ENCODE measurements around the gene CDH23.

The CDH23 gene

DNA sequence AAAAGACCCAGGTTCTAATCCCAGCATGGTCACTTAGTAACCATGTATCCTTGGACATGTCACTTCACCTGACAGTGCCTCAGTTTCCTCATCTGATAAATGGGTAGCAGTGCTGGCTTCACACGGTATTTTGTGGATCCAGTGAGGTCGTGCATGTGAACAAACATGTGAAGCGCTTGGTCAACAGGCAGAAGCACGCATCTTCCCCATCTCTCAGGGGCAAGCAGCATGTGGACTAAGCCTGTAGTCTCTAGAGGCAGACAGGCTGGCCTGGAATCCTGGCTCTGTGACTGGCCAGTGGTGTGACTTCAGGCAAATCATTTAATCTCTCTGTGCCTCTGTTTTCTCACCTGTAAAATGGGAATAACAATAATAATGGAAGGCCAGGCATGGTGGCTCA is 207.0 kb downstream of the CDH23 start:
- H3K4me3 ChIP-seq (ENCODE audit: low read depth, low read length) = no peak overlapping the region
- TF ChIP-seq, protein P1, sequence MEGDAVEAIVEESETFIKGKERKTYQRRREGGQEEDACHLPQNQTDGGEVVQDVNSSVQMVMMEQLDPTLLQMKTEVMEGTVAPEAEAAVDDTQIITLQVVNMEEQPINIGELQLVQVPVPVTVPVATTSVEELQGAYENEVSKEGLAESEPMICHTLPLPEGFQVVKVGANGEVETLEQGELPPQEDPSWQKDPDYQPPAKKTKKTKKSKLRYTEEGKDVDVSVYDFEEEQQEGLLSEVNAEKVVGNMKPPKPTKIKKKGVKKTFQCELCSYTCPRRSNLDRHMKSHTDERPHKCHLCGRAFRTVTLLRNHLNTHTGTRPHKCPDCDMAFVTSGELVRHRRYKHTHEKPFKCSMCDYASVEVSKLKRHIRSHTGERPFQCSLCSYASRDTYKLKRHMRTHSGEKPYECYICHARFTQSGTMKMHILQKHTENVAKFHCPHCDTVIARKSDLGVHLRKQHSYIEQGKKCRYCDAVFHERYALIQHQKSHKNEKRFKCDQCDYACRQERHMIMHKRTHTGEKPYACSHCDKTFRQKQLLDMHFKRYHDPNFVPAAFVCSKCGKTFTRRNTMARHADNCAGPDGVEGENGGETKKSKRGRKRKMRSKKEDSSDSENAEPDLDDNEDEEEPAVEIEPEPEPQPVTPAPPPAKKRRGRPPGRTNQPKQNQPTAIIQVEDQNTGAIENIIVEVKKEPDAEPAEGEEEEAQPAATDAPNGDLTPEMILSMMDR (IDR thresholded peaks at IDR 0.05; ENCODE audit: control insufficient read depth, extremely low read depth, insufficient read depth) = no peak
- no peak for DNase-seq (ENCODE audit: low read depth)

DNA sequence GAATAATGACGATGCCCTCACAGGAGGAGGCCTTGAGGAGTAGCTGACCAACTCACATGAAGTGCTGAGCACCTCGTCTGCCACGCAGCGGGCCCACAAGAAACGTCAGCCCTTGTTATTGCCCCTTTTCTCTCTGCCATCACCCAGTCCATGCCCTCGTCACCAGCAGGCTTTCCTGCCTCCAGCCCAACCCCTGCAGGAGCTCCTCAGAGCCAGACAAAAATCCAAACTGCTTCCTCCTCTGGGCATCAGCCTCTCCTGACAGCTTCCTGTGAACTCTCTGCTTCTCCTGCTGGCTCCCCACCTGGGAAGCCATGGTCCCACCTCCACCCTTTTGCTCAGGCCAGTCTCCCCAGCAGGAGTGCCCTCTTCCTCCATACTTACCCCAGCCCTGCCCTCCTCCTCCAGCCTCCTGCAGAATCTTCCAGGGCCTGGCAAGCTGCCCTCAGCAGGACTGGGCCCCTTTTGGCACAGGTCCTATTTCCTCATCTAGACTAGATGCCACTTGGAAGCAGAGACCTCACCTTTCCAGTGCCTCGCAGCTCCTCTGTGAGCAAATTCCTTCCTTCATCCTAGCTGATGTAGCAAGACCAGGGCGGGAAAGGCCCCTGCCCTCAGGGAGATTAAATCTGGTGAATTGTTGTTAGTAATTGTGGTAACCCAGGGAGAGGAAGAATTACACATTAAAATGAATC is 207.8 kb downstream of the CDH23 start:
- TF ChIP-seq, protein P1 (IDR thresholded peaks at IDR 0.05; ENCODE audit: control insufficient read depth, extremely low read depth, insufficient read depth) = no peak
- no peak overlapping the region for H3K4me3 ChIP-seq (ENCODE audit: low read depth, low read length)
- DNase-seq (ENCODE audit: low read depth) = no peak

DNA sequence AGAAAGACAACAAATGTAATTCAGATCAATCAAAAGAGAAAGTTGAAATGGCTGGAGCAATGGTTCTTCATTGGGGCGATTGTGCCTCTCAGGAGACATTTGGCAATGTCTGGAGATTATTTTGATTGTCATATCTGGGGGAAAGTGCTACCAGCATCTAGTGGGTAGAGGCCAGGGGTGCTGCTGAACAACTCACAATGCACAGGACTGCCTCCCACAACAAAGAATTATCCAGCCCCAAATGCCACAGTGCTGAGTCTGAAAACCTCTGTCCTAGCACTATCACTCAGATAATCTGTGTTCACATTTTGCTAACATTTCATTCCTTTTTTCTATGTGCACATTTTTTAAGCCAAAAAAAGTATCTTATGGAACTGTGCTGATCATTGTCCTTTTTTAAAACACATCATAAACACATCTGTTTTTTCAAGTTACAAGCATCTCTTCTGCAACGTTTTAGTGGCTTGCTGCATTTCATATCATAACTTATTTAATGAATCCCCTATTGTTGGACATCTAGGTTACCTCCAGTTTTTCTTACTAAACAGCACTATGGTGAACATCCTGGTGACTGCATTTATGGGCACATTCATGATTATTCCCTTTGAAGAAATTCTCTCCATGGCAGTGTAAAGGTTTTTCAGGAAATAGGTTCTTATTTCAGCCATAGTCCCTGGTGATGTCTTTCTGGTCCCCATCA is 208.7 kb downstream of the CDH23 start:
- TF ChIP-seq, protein P1 (IDR thresholded peaks at IDR 0.05; ENCODE audit: control insufficient read depth, extremely low read depth, insufficient read depth) = no peak
- DNase-seq (ENCODE audit: low read depth) = no peak
- no peak overlapping the region for H3K4me3 ChIP-seq (ENCODE audit: low read depth, low read length)

DNA sequence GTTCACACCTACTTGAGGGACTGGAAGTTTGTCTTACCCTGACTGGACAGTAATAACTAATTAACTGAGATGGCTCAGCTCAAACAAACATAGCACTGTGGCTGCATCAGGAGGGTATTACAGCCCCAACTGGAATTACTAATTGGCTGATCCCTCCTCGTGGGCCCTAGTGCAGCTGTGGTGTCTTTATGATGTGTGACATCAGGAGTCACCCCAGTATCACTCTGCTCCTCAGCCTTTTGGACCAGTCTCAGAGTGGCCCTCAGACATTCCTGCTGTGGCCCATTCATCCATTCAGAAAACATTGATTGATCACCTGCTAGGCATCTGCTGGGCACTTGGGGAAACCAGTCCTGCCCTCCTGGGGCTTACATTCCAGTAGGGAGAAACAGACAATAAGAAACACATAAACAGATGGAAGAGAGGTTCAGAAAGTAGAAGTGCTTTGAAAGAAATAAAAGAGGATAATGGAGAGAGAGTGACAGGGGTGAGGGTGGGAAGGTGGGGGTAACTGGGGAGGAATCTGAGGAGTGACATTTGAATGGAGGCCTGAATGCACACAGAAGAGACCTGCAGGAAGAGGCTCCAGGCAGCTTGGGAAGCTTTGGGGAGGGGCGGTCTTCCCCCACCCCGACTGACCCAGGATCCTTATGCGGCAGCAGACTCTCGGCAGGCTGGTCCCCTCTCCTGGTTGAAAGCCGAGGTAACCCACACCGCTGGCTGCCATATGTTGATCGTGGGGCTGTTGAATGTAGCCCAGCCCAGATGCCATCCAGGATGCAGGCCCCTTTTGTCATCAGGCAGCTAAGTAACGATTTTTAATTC is 209.7 kb downstream of the CDH23 start:
- DNase-seq (ENCODE audit: low read depth) = no peak
- no peak overlapping the region for H3K4me3 ChIP-seq (ENCODE audit: low read depth, low read length)
- TF ChIP-seq, protein P1 (IDR thresholded peaks at IDR 0.05; ENCODE audit: control insufficient read depth, extremely low read depth, insufficient read depth) = no peak

DNA sequence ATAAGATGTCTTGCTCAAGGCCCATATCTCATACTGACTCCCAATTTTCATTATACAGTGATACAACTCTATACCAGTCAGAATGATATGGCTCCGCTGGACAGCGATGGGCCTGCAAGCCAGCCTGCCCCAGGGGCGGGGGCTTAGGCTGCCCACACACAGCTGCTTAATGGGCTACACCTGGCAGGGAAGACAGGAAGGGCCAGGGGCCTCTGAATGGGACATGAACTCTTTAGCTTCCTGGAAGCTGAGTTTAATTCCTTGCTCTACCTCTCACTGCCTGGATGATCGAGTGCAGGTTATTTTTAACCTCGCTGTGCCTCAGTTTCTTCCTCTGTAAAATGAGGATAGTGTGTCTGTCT is 210.3 kb downstream of the CDH23 start:
- no peak overlapping the region for H3K4me3 ChIP-seq (ENCODE audit: low read depth, low read length)
- TF ChIP-seq, protein P1 (IDR thresholded peaks at IDR 0.05; ENCODE audit: control insufficient read depth, extremely low read depth, insufficient read depth) = no peak
- DNase-seq (ENCODE audit: low read depth) = no peak

DNA sequence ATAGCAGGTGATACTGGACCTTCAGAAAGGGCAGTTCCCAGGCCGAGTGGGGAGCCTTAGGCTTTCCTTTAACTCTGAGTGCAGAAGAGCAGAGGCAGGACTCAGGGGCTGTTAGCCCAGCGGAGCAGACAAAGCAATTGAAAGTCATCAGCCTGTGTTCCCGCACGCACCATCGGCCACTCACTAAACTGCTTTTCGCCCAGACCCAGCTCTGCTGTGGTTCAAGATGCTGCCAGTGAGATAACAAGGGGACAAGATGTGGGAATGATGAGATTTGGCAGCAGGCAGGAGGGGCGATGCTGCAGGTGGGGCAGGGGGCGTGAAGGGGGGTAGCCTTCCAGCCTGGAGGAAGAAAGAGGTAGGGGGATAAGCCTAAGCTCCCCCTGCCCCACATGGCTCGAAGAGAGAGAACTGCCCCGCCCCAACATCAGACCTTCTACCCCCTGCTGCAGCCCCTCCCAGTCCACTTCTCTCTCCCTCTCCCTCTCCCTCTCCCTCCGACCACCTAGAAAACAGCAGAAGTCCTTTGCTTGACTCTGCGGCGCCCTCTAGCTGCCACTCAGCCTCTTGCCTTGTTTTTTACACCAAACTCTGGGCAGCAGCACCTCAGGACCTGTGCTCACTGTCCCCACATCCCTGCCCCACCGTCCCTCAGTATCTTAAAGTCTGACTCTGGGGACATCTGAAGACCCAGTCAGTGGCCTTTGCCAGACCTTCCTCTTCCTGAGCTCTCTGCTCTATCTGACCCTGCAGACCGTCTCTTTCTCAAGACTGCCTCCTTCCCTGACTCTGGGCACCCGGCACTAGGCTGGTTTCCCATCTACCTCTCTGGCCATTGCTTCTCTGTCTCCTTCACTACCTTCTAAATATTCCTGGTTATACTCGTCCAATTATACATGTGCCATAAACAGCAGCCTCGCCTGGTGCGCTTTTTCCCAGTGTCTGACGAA is 212.4 kb downstream of the CDH23 start:
- DNase-seq (ENCODE audit: low read depth) = no peak
- TF ChIP-seq, protein P1 (IDR thresholded peaks at IDR 0.05; ENCODE audit: control insufficient read depth, extremely low read depth, insufficient read depth) = peak; percentile 90
- H3K4me3 ChIP-seq (ENCODE audit: low read depth, low read length) = no peak overlapping the region
